PC-3 (cell line): ENCODE data around the gene AKR7A2.

ENCODE experiments used
- EZH2 ChIP-seq: fragments of 300-600 bp; sonication (generic); IDR thresholded peaks from one replicate; pipeline ENCODE4 v1.6.1; 2017; ENCODE audit warnings: antibody characterized with exemption, mild to moderate bottlenecking, low read length; ENCODE audit not compliant: unreplicated experiment
- TF ChIP-seq, protein P1 (sequence below): fragments of 300-600 bp; sonication (generic); conservative IDR thresholded peaks from 2 replicates; pipeline ENCODE4 v1.5.1; 2017; ENCODE audit warnings: antibody characterized with exemption, low read depth, mild to moderate bottlenecking, low read length

GRCh38 chr1:19310061-19310460, 1.9 kb downstream of the AKR7A2 start:
- TF ChIP-seq, protein P1, sequence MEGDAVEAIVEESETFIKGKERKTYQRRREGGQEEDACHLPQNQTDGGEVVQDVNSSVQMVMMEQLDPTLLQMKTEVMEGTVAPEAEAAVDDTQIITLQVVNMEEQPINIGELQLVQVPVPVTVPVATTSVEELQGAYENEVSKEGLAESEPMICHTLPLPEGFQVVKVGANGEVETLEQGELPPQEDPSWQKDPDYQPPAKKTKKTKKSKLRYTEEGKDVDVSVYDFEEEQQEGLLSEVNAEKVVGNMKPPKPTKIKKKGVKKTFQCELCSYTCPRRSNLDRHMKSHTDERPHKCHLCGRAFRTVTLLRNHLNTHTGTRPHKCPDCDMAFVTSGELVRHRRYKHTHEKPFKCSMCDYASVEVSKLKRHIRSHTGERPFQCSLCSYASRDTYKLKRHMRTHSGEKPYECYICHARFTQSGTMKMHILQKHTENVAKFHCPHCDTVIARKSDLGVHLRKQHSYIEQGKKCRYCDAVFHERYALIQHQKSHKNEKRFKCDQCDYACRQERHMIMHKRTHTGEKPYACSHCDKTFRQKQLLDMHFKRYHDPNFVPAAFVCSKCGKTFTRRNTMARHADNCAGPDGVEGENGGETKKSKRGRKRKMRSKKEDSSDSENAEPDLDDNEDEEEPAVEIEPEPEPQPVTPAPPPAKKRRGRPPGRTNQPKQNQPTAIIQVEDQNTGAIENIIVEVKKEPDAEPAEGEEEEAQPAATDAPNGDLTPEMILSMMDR: no peak
- TF ChIP-seq EZH2: no peak
